ENCODE data around the gene SMARCD2.

GRCh38 chr17:63830904-63831491 is 11.5 kb downstream of the SMARCD2 start:
- TF ChIP-seq POLR2AphosphoS5 (IDR thresholded peaks at IDR 0.05; ENCODE audit: low read depth, low read length) (no peak; the same call in 1 of the 2 replicates), POLR2A (IDR thresholded peaks at IDR 0.05; ENCODE audit: low read depth, low read length) (no peak)

Measured in GM12892 (cell line).